ENCODE results near the gene CHMP4A.
A peak's percentile ranks its signal among the peaks of the same experiment; 100 is the strongest.

CHMP4A gene

DNA sequence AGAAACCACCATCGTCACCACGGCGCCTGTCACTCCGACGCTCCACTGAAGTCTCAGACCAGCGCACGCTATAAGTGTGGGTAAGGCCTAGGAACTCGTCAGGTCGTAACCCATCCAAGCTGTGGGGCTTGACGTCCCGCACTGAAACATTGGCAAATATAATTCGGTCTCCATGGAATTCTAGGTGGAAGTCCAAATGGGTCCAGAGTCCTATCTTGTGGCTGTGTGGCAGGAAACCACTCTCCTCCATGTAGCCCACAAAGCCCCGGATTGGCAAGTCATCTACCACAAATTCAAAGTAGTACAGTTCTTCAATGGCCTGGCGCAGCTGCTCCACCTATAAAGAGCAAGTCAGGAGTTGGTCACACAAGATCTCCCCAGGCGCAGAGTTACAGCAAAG, 20.4 kb downstream of the CHMP4A start:
- H3K4me3 ChIP-seq (ENCODE audit: low read depth, low read length), result no peak overlapping the region
- peaks cover 20% of the 10 kb centered on the region for H3K36me3 ChIP-seq (ENCODE audit: control insufficient read depth, insufficient read depth, low read length)
- H3K9me3 ChIP-seq (ENCODE audit: control insufficient read depth, insufficient read depth, low read length), result no peaks in the 10 kb centered on the region
- H3K27me3 ChIP-seq (ENCODE audit: control insufficient read depth, insufficient read depth, low read length), result no peaks in the 10 kb centered on the region
- no peak overlapping the region for H3K27ac ChIP-seq (ENCODE audit: low read depth, low read length)
- H3K9ac ChIP-seq (ENCODE audit: low read depth, low read length), result no peak overlapping the region
- H3K4me1 ChIP-seq (ENCODE audit: control insufficient read depth, insufficient read depth, low read length), result peaks cover 12% of the 10 kb centered on the region

DNA sequence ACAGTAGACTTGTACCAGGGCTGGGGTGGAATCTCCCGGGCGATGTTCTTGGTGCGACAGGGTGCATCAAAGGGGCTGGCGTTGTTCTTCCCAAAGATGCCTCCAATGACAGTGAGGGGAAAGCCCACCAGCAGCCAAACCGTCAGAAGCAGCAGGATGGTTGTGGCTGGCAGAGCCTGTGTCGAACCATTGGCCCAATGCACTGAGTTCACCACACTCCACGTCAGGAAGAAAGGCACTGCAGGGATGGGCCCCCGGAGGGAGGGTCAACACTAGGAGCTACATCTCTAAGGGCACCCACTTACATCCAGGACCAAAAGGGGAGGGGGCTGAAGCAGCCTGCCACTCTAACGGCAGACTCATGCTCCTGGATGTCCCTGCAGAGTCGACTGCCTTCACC, 22.9 kb downstream of the CHMP4A start:
- H3K9ac ChIP-seq (ENCODE audit: low read depth, low read length), result no peak overlapping the region
- no peaks in the 10 kb centered on the region for H3K9me3 ChIP-seq (ENCODE audit: control insufficient read depth, insufficient read depth, low read length)
- no peaks in the 10 kb centered on the region for H3K27me3 ChIP-seq (ENCODE audit: control insufficient read depth, insufficient read depth, low read length)
- peaks cover 42% of the 10 kb centered on the region for H3K36me3 ChIP-seq (ENCODE audit: control insufficient read depth, insufficient read depth, low read length)
- no peak overlapping the region for H3K27ac ChIP-seq (ENCODE audit: low read depth, low read length)
- H3K4me3 ChIP-seq (ENCODE audit: low read depth, low read length), result no peak overlapping the region
- H3K4me1 ChIP-seq (ENCODE audit: control insufficient read depth, insufficient read depth, low read length), result peaks cover 10% of the 10 kb centered on the region

DNA sequence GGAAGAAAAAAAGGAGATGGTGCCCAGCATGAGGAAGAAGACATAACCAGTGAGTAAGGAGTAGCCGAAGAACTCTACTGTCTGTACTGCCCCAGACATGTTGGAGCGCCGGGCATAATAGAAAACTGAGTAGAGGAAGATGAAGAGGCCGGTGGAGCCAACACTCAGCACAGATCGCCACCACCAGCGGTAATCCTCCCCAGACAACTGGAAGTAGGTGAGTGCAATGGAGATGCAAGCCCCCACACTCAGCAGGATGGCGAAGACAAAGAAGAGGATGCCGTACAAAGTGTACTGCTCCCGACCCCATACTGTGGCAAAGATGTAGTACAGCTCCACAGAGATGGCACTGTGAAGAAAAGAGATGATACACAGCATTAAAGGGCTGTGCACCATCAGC, 23.8 kb downstream of the CHMP4A start:
- no peak overlapping the region for H3K27ac ChIP-seq (ENCODE audit: low read depth, low read length)

DNA sequence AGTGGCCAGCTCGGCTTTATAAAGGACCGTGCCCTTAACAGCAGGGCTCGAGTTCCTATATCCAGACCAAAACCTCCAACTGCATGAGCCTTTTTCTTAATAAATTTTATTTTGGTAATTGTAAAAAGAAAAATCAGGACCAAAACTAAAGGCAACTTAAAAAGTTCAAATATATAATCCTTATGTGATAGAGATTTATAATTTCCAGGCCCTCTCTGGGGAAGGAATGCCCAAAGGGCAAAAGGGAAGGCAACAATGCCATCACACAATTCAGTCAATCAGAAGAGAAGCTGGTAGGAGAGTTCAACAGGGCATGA, 24.3 kb downstream of the CHMP4A start:
- Histone ChIP-seq H3K27me3 (ENCODE audit: control insufficient read depth, insufficient read depth, low read length) (no peaks in the 10 kb centered on the region), H3K4me1 (ENCODE audit: control insufficient read depth, insufficient read depth, low read length) (peaks cover 3% of the 10 kb centered on the region), H3K4me3 (ENCODE audit: low read depth, low read length) (peak overlapping the region; percentile 44), H3K27ac (ENCODE audit: low read depth, low read length) (peak overlapping the region; percentile 43), H3K9ac (ENCODE audit: low read depth, low read length) (no peak overlapping the region), H3K36me3 (ENCODE audit: control insufficient read depth, insufficient read depth, low read length) (peaks cover 56% of the 10 kb centered on the region), H3K9me3 (ENCODE audit: control insufficient read depth, insufficient read depth, low read length) (no peaks in the 10 kb centered on the region)

More for the DNA sequence above, 23.8 kb downstream of the CHMP4A start:
- Histone ChIP-seq H3K9ac (ENCODE audit: low read depth, low read length) (no peak overlapping the region), H3K36me3 (ENCODE audit: control insufficient read depth, insufficient read depth, low read length) (peaks cover 52% of the 10 kb centered on the region), H3K9me3 (ENCODE audit: control insufficient read depth, insufficient read depth, low read length) (no peaks in the 10 kb centered on the region), H3K4me3 (ENCODE audit: low read depth, low read length) (peak overlapping the region; percentile 44; the same call in 1 of the 2 replicates), H3K27me3 (ENCODE audit: control insufficient read depth, insufficient read depth, low read length) (no peaks in the 10 kb centered on the region), H3K4me1 (ENCODE audit: control insufficient read depth, insufficient read depth, low read length) (peaks cover 5% of the 10 kb centered on the region)

DNA sequence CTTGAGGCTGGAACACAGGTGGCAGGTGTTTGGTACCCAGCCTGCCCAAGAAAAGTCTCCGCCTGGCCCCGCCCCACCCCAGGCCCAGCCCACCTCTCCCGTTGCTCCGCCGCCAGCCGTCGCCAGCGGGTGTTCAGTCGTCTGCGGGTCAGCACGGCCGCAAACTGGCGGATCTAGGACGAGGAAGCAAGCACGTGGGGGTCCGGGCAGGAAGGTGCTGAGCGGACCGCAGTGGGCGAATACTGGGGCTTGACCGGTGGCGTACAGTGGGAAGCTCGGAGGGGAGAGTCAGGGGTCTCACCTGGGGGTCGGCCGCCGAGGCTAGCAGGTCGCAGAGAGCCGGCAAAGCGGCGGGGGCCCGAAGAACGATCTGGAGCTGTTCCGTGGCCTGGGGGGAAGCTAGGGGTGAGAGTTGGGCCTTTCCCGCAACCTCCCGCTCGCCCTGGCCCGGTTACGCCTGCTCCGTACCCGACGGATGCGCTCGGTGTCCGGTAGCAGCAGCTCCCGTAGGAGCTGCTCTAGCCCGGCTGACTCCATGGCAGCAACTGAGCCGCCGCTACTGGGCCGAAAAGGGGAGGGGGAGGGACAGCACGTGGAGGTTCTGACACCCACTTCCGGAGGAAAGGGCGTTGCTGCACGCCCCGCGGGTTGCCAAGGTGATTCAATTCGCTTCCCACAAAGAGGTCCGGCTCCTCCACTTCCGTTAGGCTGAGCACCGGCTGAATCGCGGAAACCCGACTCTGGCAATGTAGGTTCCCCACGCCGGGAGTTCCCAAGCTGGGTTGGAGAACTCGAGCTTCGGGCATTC, 24.8 kb downstream of the CHMP4A start, which contains the start of gene IPO4:
Gene IPO4, minus strand, starts transcription at position 566 of the 808 bp plus-strand sequence. Its CDS starts 29 bp downstream, at position 537.
- Histone ChIP-seq H3K4me3 (ENCODE audit: low read depth, low read length) (peak within 1 kb of the TSS; percentile 89), H3K4me1 (ENCODE audit: control insufficient read depth, insufficient read depth, low read length) (peaks cover 3% of the 10 kb centered on the region), H3K9me3 (ENCODE audit: control insufficient read depth, insufficient read depth, low read length) (no peaks in the 10 kb centered on the region), H3K27ac (ENCODE audit: low read depth, low read length) (peak within 1 kb of the TSS; percentile 86), H3K36me3 (ENCODE audit: control insufficient read depth, insufficient read depth, low read length) (peaks cover 61% of the 10 kb centered on the region), H3K9ac (ENCODE audit: low read depth, low read length) (peak within 1 kb of the TSS; percentile 70), H3K27me3 (ENCODE audit: control insufficient read depth, insufficient read depth, low read length) (no peaks in the 10 kb centered on the region)

DNA sequence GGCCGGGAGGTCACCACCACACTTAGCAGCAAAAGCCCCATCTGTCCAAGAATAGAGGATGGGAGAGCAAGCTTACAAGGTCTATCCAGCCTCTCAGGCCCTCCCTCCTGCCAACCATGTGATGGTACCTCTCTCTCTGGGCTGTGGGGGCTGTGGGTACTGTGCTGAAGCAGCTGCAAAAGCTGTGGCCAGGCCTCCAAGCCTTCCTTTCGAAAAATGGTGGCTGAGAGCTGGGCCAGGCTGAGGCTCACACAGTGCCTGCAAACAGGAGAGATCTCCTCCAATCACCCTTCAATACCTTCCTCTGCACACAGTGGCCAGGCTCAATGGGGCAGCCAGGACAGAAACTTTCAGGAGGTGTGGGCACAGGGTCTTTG, 25.8 kb downstream of the CHMP4A start:
- H3K4me1 ChIP-seq (ENCODE audit: control insufficient read depth, insufficient read depth, low read length), result peaks cover 3% of the 10 kb centered on the region
- no peak overlapping the region for H3K27ac ChIP-seq (ENCODE audit: low read depth, low read length)
- H3K4me3 ChIP-seq (ENCODE audit: low read depth, low read length), result peak overlapping the region; percentile 89
- no peaks in the 10 kb centered on the region for H3K27me3 ChIP-seq (ENCODE audit: control insufficient read depth, insufficient read depth, low read length)
- H3K9me3 ChIP-seq (ENCODE audit: control insufficient read depth, insufficient read depth, low read length), result no peaks in the 10 kb centered on the region
- H3K9ac ChIP-seq (ENCODE audit: low read depth, low read length), result no peak overlapping the region
- peaks cover 64% of the 10 kb centered on the region for H3K36me3 ChIP-seq (ENCODE audit: control insufficient read depth, insufficient read depth, low read length)

DNA sequence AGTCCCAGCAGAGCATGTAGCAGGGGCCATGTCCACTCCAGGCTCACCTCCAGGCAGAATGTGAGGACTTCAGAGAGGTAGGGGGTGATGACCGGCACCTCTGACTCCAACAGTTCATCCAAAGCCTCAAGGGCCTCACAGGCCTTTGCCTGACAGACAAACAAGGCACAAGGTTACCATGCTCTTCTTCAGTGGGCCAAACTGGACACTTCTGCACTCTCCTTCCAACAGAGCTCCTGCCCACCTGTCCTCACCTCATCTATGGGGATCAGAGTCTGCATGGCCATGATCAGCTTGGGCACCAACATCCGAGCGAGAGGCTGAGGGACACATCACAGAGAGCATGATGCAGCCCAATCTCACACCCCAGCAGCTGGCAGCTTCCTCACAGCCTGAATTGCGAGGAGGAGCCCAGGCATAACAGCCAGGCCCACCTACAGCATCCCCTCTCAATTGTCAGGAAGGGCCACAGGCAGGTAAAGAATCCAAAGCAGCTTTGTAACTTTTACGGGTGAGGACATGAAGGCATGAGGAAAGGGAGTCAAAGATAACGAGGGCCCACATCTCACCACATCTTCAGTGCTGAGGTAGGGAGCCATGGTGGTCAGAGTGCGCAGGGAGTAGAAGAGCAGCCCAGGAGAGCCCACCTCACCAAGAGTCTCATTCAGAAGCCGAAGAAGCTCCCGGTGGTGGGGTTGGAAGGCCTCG, 26.3 kb downstream of the CHMP4A start:
- H3K4me1 ChIP-seq (ENCODE audit: control insufficient read depth, insufficient read depth, low read length), result peaks cover 3% of the 10 kb centered on the region
- peaks cover 64% of the 10 kb centered on the region for H3K36me3 ChIP-seq (ENCODE audit: control insufficient read depth, insufficient read depth, low read length)
- H3K4me3 ChIP-seq (ENCODE audit: low read depth, low read length), result no peak overlapping the region
- no peak overlapping the region for H3K27ac ChIP-seq (ENCODE audit: low read depth, low read length)
- no peaks in the 10 kb centered on the region for H3K27me3 ChIP-seq (ENCODE audit: control insufficient read depth, insufficient read depth, low read length)
- no peaks in the 10 kb centered on the region for H3K9me3 ChIP-seq (ENCODE audit: control insufficient read depth, insufficient read depth, low read length)
- no peak overlapping the region for H3K9ac ChIP-seq (ENCODE audit: low read depth, low read length)

DNA sequence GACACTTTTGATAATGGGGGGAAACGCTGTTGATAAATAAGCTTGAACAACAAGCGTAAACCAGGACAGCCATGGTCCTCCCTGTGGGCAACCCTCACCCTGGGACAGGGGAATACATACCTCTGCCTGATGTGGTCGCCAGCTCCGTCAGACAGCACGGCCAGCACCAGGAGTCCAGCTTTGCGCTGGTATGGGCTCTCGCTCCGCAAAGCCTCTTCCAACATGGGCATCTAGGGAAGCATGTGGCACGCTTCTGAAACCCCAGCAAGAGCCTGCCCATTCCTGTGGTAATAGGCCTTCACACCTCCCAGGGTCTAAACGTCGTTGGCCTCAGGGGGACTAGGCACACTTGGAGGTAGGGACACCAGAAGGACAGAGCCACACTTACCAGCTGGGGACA, 27.5 kb downstream of the CHMP4A start:
- no peaks in the 10 kb centered on the region for H3K9me3 ChIP-seq (ENCODE audit: control insufficient read depth, insufficient read depth, low read length)
- no peaks in the 10 kb centered on the region for H3K27me3 ChIP-seq (ENCODE audit: control insufficient read depth, insufficient read depth, low read length)
- no peak overlapping the region for H3K27ac ChIP-seq (ENCODE audit: low read depth, low read length)
- no peak overlapping the region for H3K9ac ChIP-seq (ENCODE audit: low read depth, low read length)
- peaks cover 68% of the 10 kb centered on the region for H3K36me3 ChIP-seq (ENCODE audit: control insufficient read depth, insufficient read depth, low read length)
- H3K4me1 ChIP-seq (ENCODE audit: control insufficient read depth, insufficient read depth, low read length), result peaks cover 3% of the 10 kb centered on the region
- H3K4me3 ChIP-seq (ENCODE audit: low read depth, low read length), result no peak overlapping the region

DNA sequence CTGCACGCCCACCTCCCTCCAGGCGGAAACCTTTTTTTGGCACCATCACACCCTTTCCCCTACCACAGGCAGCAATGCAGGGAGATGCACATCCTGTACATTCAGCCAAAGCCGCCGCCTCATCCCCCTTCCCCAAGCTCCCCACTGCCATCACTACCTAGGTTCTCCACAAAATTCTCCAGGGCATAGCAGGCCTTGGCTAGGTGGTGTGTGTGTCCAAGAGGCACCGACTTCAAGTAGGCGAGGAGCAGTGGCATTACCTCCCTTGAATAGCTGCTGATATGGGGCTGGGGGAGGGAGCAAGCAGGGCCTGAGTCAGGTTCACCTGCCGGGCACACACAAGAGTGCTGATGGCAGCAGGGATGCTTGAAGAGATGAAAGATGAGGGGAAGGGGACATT, 28.3 kb downstream of the CHMP4A start:
- no peaks in the 10 kb centered on the region for H3K27me3 ChIP-seq (ENCODE audit: control insufficient read depth, insufficient read depth, low read length)
- no peak overlapping the region for H3K4me3 ChIP-seq (ENCODE audit: low read depth, low read length)
- H3K9me3 ChIP-seq (ENCODE audit: control insufficient read depth, insufficient read depth, low read length), result no peaks in the 10 kb centered on the region
- H3K9ac ChIP-seq (ENCODE audit: low read depth, low read length), result no peak overlapping the region
- H3K36me3 ChIP-seq (ENCODE audit: control insufficient read depth, insufficient read depth, low read length), result peaks cover 75% of the 10 kb centered on the region
- peaks cover 3% of the 10 kb centered on the region for H3K4me1 ChIP-seq (ENCODE audit: control insufficient read depth, insufficient read depth, low read length)
- H3K27ac ChIP-seq (ENCODE audit: low read depth, low read length), result no peak overlapping the region

DNA sequence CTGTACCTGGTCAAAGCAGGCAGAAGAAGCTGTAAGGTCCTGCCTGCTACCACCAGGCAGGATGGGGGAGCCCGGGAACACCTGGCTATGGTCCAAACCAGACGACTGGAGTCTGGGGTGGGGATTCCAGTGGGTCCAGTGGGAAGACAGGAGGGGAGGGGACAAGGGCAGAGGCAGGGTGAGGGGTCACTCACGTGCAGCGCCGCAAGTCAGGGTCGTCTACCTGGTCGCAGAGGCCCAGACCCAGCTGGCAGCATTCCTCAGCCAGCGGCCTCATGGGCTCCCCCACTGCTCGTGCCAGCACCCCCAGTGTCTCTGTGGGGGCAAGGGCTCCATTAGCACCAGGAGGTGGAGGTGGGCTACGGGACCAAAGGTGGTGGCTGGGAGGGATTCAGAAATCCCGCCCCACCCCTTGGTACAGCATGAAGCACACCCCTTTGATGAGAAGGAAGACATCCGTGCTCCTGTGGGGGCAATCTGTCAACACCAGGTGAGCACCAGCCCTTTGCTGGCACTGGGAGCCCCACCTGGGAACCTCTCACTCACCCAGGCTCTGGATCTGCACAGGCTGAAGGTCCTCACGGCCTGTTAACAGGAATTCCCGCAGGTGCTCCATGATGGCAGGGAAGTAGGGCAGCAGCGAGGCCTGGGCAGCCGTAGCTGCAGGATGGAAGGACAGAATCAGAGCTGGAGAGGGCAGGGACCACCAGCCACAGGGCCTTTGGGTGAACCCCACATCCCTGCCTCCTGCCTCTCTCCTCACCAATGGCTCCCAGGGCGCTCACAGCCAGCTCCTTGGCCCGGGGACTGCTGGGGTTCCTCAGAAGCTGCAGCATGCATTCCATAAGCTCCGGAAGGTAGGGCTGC, 29.0 kb downstream of the CHMP4A start:
- Histone ChIP-seq H3K27ac (ENCODE audit: low read depth, low read length) (no peak overlapping the region), H3K4me3 (ENCODE audit: low read depth, low read length) (no peak overlapping the region), H3K9ac (ENCODE audit: low read depth, low read length) (no peak overlapping the region), H3K27me3 (ENCODE audit: control insufficient read depth, insufficient read depth, low read length) (no peaks in the 10 kb centered on the region), H3K4me1 (ENCODE audit: control insufficient read depth, insufficient read depth, low read length) (peaks cover 3% of the 10 kb centered on the region), H3K36me3 (ENCODE audit: control insufficient read depth, insufficient read depth, low read length) (peaks cover 82% of the 10 kb centered on the region), H3K9me3 (ENCODE audit: control insufficient read depth, insufficient read depth, low read length) (no peaks in the 10 kb centered on the region)
